GM19099 (cell line): ENCODE data around the gene CLCF1.

Experiments
- POLR2A ChIP-seq: IDR thresholded peaks from 3 replicates; pipeline ENCODE4 v1.6.1; 2011; ENCODE audit warnings: low read depth; ENCODE audit not compliant: insufficient read length; ENCODE audit errors: extremely low read depth

Gene CLCF1

DNA sequence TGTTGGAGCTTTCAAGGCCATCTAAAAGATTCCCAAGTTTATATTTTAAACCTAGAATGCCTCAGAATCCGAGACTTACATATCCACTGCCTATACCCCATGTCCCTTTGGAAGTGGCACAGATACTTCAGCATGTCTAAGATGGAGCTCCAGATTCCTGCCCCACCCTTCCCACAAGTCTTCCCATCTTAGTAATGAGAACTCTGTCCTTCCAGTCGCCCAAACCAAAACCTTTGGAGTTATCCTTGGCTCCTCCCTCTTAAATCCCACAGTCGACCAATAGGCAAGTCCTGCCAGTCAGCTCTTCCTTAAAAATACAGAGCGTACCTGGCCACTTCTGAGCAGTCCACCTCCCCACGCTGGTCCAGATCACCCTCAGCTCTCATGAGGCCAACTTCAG lies 24.4 kb downstream of the CLCF1 start:
- TF ChIP-seq POLR2A = no peak

DNA sequence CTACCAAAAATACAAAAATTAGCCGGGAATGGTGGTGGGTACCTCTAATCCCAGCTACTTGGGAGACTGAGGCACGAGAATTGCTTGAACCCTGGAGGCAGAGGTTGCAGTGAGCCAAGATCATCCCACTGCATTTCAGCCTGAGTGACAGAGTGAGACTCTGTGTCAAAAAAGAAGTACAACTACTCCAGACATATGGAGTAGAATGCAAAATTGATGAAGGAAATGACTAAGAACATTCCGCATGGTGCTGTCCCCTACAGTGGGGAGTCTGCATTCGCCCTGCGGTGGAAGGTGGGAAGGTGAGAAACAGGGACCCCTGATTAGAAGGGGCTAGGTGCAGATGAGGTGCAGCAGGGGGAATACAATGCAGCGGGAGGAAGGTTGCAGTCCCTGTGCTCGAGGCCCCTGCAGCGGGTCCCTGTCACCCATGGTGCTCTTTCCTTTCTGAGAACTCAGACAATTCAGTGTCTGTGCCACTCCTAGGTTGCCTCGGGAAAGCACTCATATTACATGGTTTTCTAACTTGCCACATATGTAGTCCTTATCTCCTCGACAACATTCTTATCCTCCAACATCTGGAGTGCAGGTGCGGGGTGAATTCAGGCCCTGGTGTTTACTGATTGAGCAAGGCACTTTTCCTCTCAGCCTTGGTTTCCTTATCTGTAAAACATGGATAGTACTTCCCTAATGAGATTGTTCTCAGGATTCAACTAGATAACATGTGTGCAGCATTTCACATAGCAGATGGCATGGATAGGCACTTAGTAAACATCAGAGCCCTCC lies 25.2 kb downstream of the CLCF1 start:
- TF ChIP-seq POLR2A = no peak

DNA sequence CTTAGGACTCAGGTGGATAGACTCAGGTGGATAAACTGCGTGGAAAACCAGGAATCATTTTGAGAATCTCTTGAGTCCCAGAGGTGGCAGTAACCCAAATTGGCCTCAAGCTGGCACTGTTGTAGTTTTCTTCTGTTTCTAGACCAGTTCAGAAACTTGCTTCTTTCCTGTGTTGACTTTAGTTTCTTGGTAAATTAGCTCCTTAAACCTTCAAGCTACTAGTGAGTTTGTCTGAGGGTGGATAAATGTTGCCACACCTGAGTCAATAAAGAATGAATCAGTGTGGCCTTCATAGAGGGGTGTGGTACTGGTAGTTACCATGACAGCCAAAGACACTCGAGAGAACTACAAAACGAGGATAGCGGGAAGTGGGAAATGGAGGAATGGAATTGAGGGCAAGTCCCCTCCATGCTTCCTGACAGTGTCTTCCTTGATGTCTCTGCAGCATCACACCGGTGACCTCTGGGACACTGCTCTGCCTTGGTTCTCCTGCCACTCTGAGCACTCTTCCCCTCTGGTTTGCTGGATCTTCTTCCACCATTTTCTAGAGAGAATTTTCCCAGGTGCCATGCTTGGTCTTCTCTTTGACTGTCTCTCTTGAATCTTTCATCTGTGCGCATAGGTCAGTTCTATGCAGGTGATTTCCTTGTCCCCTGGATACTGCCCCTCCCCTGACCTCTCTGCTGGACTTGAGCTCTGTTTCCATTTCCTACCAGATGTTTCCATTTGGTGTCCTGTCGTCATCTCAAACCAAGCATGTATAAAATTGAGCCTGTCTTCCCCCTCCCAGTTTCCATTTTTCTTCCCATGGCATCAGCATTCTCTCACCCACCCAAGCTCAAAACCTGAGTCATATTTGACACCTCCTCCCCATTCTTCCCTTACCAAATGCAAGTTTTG lies 27.2 kb downstream of the CLCF1 start:
- no peak for TF ChIP-seq POLR2A

DNA sequence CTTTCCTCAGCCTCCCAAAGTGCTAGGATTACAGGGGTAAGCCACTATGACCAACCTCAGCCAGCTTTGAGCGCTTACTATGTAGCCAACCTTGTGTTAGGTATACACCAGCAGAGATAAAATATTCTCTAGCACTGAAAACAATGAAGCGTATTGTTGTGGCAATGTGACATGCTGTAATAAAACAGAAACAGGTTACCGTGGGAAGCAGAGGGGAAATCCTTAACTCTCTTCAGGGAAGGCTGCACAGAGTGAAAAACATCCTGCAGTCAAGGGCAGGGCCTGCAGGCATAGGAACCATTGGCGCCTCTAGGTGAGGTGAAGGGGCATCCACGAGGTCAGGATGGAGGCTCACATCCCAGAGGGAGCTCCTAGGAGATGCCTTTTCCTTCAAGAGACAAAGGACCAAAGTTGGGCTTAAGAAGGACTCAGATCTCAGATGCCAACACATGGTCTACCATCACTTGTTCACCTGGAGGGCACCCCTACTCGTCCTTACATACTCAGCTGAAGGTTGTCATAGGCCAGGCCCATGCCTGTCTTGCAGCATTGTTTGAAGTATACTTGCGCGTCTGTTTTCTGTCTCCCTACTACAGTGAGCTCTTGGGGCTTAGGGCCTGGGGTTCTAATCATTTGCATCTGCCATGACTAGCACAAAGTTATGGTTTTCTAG lies 28.0 kb downstream of the CLCF1 start:
- no peak for TF ChIP-seq POLR2A

DNA sequence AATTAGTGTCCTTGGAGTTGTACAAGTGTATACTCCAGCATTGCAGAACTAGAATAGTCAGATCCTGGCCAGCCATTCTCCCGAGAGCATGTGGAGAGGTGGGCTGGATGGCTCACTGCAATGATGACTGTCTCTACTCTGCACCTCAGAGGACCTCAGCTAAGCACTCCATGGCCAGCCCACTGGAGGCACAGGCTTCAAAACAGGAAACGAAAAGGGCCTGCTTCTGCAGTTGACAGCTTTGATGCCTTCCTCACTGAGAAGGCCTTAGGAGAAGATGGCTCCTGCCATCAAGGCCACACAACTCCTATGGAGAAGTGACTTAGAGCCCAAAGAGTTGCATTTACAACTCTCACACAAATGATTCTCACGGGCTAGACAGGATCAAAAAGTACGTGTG lies 29.1 kb downstream of the CLCF1 start:
- no peak for TF ChIP-seq POLR2A

DNA sequence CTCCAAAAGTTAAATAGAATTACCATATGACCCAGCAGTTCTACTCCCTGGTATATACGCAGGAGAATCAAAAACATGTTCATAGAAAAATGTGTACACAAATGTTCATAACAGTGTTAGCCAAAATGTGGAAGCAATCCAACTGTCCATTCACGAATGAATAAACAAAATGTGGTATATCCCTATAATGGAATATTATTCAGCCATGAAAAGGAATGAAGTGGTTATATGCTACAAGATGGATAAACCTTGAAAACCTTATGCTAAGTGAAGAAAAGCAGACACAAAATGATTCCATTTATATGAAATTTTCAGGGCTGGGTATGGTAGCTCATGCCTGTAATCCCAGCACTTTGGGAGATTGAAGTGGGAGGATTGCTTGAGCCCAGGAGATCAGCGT lies 36.1 kb downstream of the CLCF1 start:
- no peak for TF ChIP-seq POLR2A

DNA sequence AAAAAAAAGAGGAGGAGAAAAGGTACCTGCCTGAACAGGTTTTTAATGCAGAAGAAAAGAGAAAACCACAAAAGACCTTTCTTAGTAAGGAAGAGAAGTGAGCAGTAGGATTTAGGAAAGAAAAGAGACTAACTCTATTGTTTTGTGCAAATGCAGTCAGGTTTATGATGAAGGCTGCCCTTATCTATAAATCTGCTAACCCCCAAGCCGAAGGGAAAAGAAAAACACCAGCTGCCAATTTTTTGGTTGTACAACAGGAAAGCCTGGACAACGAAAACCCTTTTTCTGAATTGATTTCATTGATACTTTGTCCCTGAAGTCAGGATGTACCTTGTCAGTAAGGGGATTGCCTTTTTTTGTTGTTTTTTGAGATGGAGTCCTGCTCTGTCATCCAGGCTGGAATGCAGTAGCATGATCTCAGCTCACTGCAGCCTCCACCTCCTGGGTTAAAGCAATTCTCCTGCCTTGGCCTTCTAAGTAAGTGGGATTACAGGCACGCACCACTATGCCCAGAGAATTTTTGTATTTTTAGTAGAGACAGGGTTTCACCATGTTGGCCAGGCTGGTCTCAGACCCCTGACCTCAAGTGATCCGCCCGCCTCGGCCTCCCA lies 41.2 kb downstream of the CLCF1 start:
- TF ChIP-seq POLR2A = no peak

DNA sequence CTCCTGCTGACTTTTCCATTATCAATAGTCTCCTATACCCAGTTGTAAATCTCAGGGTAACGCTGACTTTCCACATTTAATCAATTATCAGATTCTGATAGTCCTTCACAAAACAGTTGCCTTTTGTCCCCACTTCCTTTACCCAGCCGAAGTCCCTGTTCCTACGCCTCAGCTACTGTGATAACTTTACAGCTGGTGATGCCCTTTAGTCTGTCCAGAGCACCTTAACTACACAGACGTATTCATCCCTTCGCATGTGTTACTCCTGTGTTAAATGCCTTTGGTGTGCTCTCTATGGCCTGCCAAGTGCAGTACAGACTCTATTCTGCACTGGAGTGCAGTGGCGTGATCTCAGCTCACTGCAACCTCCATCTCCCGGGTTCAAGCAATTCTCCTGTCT lies 49.9 kb downstream of the CLCF1 start:
- TF ChIP-seq POLR2A = no peak

DNA sequence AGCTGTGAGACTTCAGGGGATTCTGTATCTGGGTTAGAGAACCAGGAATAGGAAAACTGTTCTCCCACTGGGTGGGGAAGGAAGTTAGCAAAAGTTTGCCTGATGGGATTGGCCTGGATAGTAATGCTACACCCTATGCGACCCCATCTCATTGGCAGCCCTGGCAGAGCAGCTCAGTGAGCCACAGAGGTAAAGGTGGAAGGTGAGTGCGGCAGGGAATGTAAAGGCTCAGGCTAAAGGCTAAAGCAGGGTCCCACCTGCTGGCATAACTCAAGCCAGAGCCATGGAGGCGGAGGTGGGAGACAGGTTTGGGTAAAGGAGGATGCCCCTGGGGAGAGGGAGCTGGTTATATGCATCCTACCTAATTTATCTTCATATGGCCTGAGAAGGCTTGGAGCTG lies 51.3 kb downstream of the CLCF1 start:
- no peak for TF ChIP-seq POLR2A

DNA sequence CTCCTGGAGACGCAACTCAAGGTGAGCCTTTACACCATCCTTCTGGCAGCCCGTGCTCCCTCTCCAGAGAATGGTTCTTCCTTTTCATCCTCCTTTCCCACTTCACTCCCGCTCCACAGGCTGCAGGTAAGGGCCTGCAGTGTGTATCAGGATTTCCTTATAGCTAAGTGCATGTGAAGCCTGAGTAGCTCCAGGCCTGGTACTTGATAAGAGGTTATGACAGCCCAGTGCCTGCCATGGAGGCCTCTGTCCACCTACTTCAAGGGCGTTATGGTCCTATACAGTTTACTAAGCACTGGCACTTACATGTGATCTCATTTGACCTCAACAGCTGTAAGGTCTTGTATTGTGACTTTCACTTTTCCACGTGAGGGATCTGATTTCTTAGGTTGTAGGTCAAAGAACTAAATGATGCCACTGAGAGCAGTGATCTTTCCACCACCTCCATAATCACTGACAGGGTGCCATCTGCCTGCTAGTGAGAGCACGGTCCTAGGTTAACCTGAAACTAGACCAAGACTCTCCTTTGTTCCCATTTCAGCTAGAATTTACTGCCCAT lies 52.0 kb downstream of the CLCF1 start:
- no peak for TF ChIP-seq POLR2A

DNA sequence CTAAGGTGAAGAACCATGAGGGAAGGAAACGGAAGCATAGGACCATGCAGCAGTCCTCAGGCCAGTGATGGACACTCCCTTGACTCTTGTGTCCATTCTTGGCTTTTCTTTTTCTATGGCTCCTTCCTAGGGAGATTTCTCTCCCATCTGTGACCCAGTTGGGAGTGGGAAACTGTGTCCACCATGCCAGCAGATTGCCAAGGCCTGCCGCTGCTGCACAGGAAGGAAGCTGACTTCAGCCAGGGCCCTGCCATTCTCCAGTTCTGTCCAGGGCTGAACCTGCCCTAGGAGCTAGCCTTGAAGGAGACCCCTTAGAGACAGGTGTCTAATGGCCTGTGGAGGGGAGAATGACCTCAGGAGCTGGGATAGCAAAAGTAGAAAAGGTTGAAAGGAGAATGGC lies 52.7 kb downstream of the CLCF1 start:
- no peak for TF ChIP-seq POLR2A

DNA sequence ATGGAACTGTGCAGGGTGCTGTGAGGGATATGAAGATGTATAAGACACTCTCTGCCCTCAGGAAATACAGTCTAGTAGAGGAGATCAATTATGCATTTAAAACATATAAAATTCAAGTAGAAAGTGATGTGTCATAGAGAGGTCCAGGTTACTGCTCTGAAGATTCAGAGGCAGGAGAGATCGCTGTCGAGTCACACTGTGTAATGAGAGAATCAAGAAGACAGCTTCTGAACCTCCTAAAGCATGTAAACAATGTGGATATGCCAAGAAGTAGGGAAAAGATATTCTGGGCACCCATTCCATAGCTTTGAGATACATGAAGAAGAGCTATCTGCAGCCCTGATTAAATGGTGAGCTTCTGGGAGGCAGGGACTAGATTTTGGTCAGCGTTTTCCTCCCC lies 53.4 kb downstream of the CLCF1 start:
- no peak for TF ChIP-seq POLR2A

DNA sequence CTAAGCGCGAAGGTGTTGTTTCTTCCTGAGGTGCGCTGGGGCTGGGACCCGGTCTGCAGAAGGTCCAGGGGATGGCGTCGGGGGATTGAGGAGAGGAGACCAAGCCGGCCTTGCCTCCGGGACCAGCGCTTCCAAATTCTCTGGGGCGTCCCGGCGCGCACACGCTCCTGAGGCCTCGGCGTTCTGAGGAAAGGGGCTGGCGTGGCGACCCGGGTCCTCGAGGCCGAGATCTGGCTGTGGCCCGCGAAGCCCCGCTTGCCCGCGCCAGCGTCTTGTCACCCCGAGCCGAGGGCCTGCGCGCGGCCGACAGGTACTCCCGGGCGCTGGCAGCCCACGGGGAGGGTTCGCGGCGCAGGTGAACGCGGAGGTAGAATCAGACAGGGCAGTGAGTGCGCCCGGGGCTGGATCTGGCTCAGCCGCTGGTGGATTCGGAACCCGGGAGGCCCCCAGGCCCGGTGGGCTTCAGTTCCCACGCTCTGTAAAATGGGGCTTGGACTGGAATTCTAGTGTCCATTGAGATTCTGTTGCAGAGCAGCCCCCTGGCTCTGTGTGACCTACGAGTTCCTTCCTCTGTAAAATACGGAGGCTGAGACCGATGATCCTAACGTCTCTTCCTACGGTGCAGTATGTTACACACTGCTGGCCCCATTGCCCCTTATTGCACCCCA lies 55.4 kb downstream of the CLCF1 start:
- TF ChIP-seq POLR2A = no peak

DNA sequence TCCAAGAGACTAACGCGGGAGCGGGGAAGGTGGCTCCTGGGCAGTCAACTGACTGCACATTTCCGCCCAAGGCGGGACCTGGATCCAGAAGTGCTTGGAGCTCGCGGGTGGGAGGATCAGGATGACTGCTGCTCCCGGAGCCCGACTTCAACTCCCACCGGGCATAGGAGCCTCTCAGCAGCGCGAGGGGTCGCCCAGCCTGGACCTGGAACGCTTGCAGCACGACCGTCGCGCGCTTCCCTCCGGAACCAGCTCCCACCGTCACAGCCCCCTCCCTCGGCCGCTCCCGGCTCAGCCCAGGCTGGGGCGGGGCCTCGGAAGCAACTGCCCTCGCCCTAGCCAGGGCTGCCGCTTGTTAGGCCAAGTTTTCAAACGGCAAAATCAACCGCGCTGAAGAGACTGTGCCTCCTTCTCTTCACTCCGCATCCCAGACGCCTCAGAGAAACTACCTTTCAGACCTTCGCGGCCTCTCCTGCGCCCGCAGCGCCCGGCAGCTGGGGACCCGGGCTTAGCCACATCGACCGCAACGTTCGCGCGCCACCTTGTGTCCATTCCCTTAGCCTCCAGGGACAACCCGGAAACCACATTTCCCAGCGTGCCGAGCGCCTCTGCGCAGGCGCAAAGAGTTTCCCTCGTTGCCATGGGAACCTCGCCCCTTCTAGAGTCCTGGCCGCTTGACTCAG lies 56.1 kb downstream of the CLCF1 start:
- peak; percentile 46 for TF ChIP-seq POLR2A
